Mucosa of descending colon (tissue), 3 donors: Measurements from ENCODE around the gene GRSF1. TPM values are rescaled to one million over a fixed set of nuclear protein-coding genes. Genes with fewer than 3 reads are reported as not detected.
"Not testable (repeated sequence)": the region's sequence is repeated elsewhere in the genome, so short reads cannot be mapped to it uniquely, and the experiment has no call there.

Source experiments
- ATAC-seq: fragments of 200-7000 bp; cut with Tn5 transposase; one replicate; pipeline ENCODE4 v1.9.1; 2020; ENCODE audit warnings: mild to moderate bottlenecking, moderate library complexity
- DNase-seq, 3 donors: peaks; one replicate each; pipeline ENCODE4 v3.0.0-alpha.2; 2020
- H3K36me3 ChIP-seq: fragments of 200-600 bp; one replicate; pipeline ENCODE4 v1.8.0; 2021; ENCODE audit warnings: low read depth, mild to moderate bottlenecking
- H3K4me1 ChIP-seq: fragments of 200-600 bp; one replicate; pipeline ENCODE4 v1.8.0; 2021; ENCODE audit warnings: low read depth, mild to moderate bottlenecking
- H3K4me3 ChIP-seq: fragments of 200-600 bp; one replicate; pipeline ENCODE4 v1.8.0; 2021; ENCODE audit warnings: mild to moderate bottlenecking
- H3K9me3 ChIP-seq: fragments of 200-600 bp; one replicate; pipeline ENCODE4 v1.8.0; 2021; ENCODE audit warnings: mild to moderate bottlenecking
- intact Hi-C, 2 donors: fragments of 100-400 bp; cut with DNase I in 1 of 2; cut with micrococcal nuclease in 1 of 2; formaldehyde crosslinking; loops; one replicate each; pipeline versions ENCODE4 v1.11.0 to v1.11.1; 2022; cut with DNase I, micrococcal nuclease
- total RNA-seq, 3 donors: library from RNA; stranded (reverse); fragmentation: NEBNext Ultra II Directional in 2 of 3; extraction: Animal tissue kit (Norgen Biotek cat#: 25700) in 2 of 3; gene quantifications; one replicate each; pipeline versions ENCODE4 v1.2.1 to v1.2.4, GENCODE V29; 2021 to 2023
- TF ChIP-seq, protein P1 (sequence below): fragments of 200-600 bp; IDR thresholded peaks from one replicate; pipeline ENCODE4 v1.8.0; 2022; ENCODE audit warnings: antibody characterized with exemption, mild to moderate bottlenecking
- donor health status: DM: no; HTN: no; CAD: no; lungs with moderate emphysema.
- donor health status: DM: no; HTN: no; CAD: no.
- donor health status: DM: no; HTN: yes; CAD: no.

The GRSF1 gene
- total RNA-seq, 3 donors from 2014 or later, result 70.2 to 81.5 (median 70.6) TPM

DNA sequence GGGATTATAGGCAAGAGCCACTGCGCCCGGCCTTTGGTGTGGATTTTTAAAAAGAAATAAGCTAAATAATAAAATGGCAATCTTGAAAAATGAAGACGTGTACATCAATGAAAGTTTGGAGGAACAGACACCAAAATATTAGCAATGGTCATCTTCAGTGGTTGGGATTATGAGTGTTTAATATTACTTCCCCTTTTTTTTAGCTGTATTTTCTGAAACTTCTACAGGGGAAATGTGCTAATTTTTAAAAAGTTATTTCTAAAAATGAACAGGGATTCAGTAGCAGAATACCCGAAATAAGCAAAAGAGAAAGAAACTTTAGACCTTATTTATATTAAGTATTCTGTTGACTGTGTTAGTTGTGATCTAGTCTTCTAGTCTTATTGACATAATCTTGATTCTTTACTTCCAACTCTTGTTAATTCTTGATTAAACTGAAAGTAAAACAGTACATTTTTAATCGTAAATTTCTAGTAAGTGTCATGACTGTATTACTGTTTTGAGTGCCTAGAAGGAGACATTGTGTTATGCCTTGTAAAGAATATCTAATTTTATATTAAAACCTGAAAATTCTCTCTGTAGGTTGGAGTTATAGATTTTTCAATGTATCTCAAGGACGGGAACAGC lies 66.6 kb downstream of the GRSF1 start:
- H3K4me3 ChIP-seq, result no peak overlapping the region
- no peaks in the 10 kb centered on the region for H3K36me3 ChIP-seq
- no peak for ATAC-seq
- no peaks in the 10 kb centered on the region for H3K4me1 ChIP-seq
- H3K9me3 ChIP-seq, result no peaks in the 10 kb centered on the region
- intact Hi-C loops, result no loop called here
- TF ChIP-seq, protein P1, sequence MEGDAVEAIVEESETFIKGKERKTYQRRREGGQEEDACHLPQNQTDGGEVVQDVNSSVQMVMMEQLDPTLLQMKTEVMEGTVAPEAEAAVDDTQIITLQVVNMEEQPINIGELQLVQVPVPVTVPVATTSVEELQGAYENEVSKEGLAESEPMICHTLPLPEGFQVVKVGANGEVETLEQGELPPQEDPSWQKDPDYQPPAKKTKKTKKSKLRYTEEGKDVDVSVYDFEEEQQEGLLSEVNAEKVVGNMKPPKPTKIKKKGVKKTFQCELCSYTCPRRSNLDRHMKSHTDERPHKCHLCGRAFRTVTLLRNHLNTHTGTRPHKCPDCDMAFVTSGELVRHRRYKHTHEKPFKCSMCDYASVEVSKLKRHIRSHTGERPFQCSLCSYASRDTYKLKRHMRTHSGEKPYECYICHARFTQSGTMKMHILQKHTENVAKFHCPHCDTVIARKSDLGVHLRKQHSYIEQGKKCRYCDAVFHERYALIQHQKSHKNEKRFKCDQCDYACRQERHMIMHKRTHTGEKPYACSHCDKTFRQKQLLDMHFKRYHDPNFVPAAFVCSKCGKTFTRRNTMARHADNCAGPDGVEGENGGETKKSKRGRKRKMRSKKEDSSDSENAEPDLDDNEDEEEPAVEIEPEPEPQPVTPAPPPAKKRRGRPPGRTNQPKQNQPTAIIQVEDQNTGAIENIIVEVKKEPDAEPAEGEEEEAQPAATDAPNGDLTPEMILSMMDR, result no peak
- DNase-seq, result no peak

GRCh38 chr4:70769396-70769795 lies 70.3 kb downstream of the GRSF1 start:
- H3K4me3 ChIP-seq, intact Hi-C loops, H3K36me3 ChIP-seq, H3K4me1 ChIP-seq, H3K9me3 ChIP-seq, DNase-seq, ATAC-seq: not testable (repeated sequence)

GRCh38 chr4:70768301-70768948 lies 71.3 kb downstream of the GRSF1 start:
- H3K4me1 ChIP-seq, result no peaks in the 10 kb centered on the region
- no peaks in the 10 kb centered on the region for H3K9me3 ChIP-seq
- intact Hi-C loops, result no loop called here
- DNase-seq, result no peak
- TF ChIP-seq, protein P1, result no peak
- H3K4me3 ChIP-seq, result no peak overlapping the region
- no peak for ATAC-seq
- no peaks in the 10 kb centered on the region for H3K36me3 ChIP-seq

Other genes starting within 250 kb of the GRSF1 start
- not detected for gene AMBN, start 247.6 kb downstream of the GRSF1 start, total RNA-seq
- not detected for gene ENAM, start 211.1 kb downstream of the GRSF1 start, total RNA-seq
- 100 to 1,000 TPM; 258 to 602 (median 347) TPM for gene JCHAIN, start 173.4 kb downstream of the GRSF1 start, total RNA-seq
- 10 to 100 TPM; 15.8 to 23.4 (median 20.5) TPM for gene UTP3, start 151.4 kb downstream of the GRSF1 start, total RNA-seq
- gene RUFY3, start 117.9 kb downstream of the GRSF1 start, total RNA-seq, result 10 to 100 TPM; 31.9 to 54.2 (median 46.0) TPM
- gene MOB1B, start 62.5 kb upstream of the GRSF1 start, total RNA-seq, result 10 to 100 TPM; 12.2 to 22.3 (median 12.8) TPM
- gene DCK, start 153.8 kb upstream of the GRSF1 start, total RNA-seq, result 10 to 100 TPM in 2 of 3 donors, 1 to 10 TPM in 1; 9.5 to 16.9 (median 11.1) TPM